Osteoblast (primary cell): ENCODE data around the gene ZDHHC11B. TPM values are rescaled to one million over a fixed set of nuclear protein-coding genes. Genes with fewer than 3 reads are reported as not detected.
"Not testable (repeated sequence)": the region's sequence is repeated elsewhere in the genome, so short reads cannot be mapped to it uniquely, and the experiment has no call there.

Experiments used
- DNase-seq: peaks from one replicate; pipeline ENCODE4 v3.0.0; 2011; ENCODE audit warnings: low spot score, mixed read lengths; ENCODE audit not compliant: insufficient read length; ENCODE audit errors: missing footprints
- H2AFZ ChIP-seq: 2 replicates; pipeline ENCODE4 v1.6.0; 2011; ENCODE audit warnings: mild to moderate bottlenecking, low read length
- H3K27ac ChIP-seq: 2 replicates; pipeline ENCODE4 v1.5.1; 2011; ENCODE audit warnings: mild to moderate bottlenecking, low read depth, low read length, moderate library complexity
- H3K27me3 ChIP-seq: 2 replicates; pipeline ENCODE4 v1.6.0; 2012; ENCODE audit warnings: mild to moderate bottlenecking, control low read depth, inconsistent platforms, low read length, moderate library complexity; ENCODE audit not compliant: insufficient read depth
- H3K36me3 ChIP-seq: 2 replicates; pipeline ENCODE4 v1.5.1; 2011; ENCODE audit warnings: mild to moderate bottlenecking, low read length, control low read depth, moderate library complexity; ENCODE audit not compliant: insufficient read depth
- H3K4me1 ChIP-seq: 2 replicates; pipeline ENCODE4 v1.5.1; 2011; ENCODE audit warnings: mild to moderate bottlenecking, low read length, control low read depth, moderate library complexity; ENCODE audit not compliant: insufficient read depth
- H3K4me2 ChIP-seq: 2 replicates; pipeline ENCODE4 v1.6.0; 2011; ENCODE audit warnings: mild to moderate bottlenecking, low read length; ENCODE audit not compliant: insufficient read depth
- H3K4me3 ChIP-seq: fragments of 200-600 bp; sonication (generic); 3 replicates; pipeline ENCODE4 v1.5.1; 2012; ENCODE audit warnings: mild to moderate bottlenecking, low read length, inconsistent platforms; ENCODE audit not compliant: insufficient read depth
- H3K79me2 ChIP-seq: 2 replicates; pipeline ENCODE4 v1.6.0; 2012; ENCODE audit warnings: mild to moderate bottlenecking, low read length, control low read depth, inconsistent platforms; ENCODE audit not compliant: insufficient read depth
- H3K9me3 ChIP-seq: 2 replicates; pipeline ENCODE4 v1.5.1; 2011; ENCODE audit warnings: low read depth, low read length, control low read depth
- H4K20me1 ChIP-seq: 2 replicates; pipeline ENCODE4 v1.6.0; 2012; ENCODE audit warnings: mild to moderate bottlenecking, low read length, control low read depth; ENCODE audit not compliant: insufficient read depth
- CTCF ChIP-seq: IDR thresholded peaks from 2 replicates; pipeline ENCODE4 v1.5.1; 2011; ENCODE audit warnings: mild to moderate bottlenecking, low read depth, low read length, moderate library complexity; ENCODE audit errors: extremely low read depth
- total RNA-seq: library from RNA; depleted of rRNA; stranded (reverse); fragments of >200 nt; gene quantifications from 2 replicates; pipeline ENCODE4 v1.2.3, GENCODE V29; 2012

ZDHHC11B gene
- total RNA-seq, 1 donor, result not detected

- H3K27ac ChIP-seq, result no peak overlapping the region
- no peaks in the 10 kb centered on the region for H3K9me3 ChIP-seq
- no peaks in the 10 kb centered on the region for H4K20me1 ChIP-seq
- H3K79me2 ChIP-seq, result no peaks in the 10 kb centered on the region
- no peaks in the 10 kb centered on the region for H3K4me1 ChIP-seq
- no peaks in the 10 kb centered on the region for H3K27me3 ChIP-seq
- no peak for TF ChIP-seq CTCF
- DNase-seq, result peak; percentile 77
- H2AFZ ChIP-seq, result no peak overlapping the region
- H3K36me3 ChIP-seq, result no peaks in the 10 kb centered on the region
- H3K4me3 ChIP-seq, result no peak overlapping the region
- no peak overlapping the region for H3K4me2 ChIP-seq
These were observed 26.4 kb downstream of the ZDHHC11B start for GRCh38 chr5:757931-758697.

DNA sequence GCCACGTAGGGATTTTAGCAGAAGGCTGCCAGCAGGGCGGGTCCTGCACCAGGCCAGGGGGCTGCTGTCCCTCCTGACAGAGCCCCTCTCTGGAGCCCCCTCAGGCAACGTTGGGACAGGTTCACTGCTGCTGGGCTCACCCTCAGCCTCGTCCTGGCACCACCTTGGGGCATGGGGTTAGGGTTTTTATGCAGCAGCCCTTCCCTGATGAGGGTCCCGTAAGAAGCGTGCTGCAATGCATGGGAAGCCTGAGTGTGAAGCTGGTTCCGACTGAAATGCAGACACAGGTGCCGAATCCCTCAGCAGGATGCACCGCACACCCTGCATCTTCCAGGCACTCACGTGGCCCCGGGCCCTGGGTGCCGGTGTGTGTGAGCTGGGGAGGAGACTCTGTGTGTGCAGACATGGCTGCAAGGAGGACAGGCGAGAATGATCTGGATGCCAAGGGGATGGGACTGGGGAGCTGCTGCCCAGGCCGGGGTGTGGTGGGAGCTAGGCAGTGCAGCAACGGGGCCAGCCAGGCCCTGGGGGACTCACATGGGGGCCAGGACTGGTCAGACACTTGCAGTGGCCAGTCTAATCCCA is 27.1 kb downstream of the ZDHHC11B start:
- no peaks in the 10 kb centered on the region for H3K27me3 ChIP-seq
- H3K79me2 ChIP-seq, result no peaks in the 10 kb centered on the region
- H3K4me3 ChIP-seq, result no peak overlapping the region
- H2AFZ ChIP-seq, result no peak overlapping the region
- no peaks in the 10 kb centered on the region for H3K4me1 ChIP-seq
- no peak overlapping the region for H3K27ac ChIP-seq
- no peak overlapping the region for H3K4me2 ChIP-seq
- no peaks in the 10 kb centered on the region for H4K20me1 ChIP-seq
- peak; percentile 52 for DNase-seq
- H3K36me3 ChIP-seq, result no peaks in the 10 kb centered on the region
- no peak for TF ChIP-seq CTCF
- H3K9me3 ChIP-seq, result no peaks in the 10 kb centered on the region

- no peak overlapping the region for H2AFZ ChIP-seq
- no peak overlapping the region for H3K4me2 ChIP-seq
- no peak for DNase-seq
- H3K4me1 ChIP-seq, result no peaks in the 10 kb centered on the region
- H3K27me3 ChIP-seq, result no peaks in the 10 kb centered on the region
- no peaks in the 10 kb centered on the region for H4K20me1 ChIP-seq
- H3K36me3 ChIP-seq, result no peaks in the 10 kb centered on the region
- TF ChIP-seq CTCF, result no peak
- H3K27ac ChIP-seq, result no peak overlapping the region
- no peaks in the 10 kb centered on the region for H3K9me3 ChIP-seq
- no peaks in the 10 kb centered on the region for H3K79me2 ChIP-seq
- H3K4me3 ChIP-seq, result no peak overlapping the region
These were observed 27.6 kb downstream of the ZDHHC11B start for GRCh38 chr5:756865-757345.

- H3K27ac ChIP-seq, result no peak overlapping the region
- TF ChIP-seq CTCF, result no peak
These were observed 28.4 kb downstream of the ZDHHC11B start for GRCh38 chr5:756171-756570.

DNA sequence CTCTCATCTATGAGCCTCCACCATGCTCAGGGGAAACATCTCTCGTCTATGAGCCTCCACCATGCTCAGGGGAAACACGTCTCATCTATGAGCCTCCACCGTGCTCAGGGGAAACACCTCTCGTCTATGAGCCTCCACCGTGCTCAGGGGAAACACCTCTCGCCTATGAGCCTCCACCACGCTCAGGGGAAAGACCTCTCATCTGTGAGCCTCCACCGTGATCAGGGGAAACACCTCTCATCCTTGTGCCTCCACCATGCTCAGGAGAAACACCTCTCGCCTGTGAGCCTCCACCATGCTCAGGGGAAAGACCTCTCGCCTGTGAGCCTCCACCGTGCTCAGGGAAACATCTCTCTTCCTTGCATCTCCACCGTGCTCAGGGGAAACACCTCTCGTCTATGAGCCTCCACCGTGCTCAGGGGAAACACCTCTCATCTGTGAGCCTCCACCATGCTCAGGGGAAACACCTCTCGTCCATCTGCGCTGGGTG is 30.3 kb downstream of the ZDHHC11B start:
- not testable (repeated sequence) for H3K4me1 ChIP-seq, H3K36me3 ChIP-seq, H4K20me1 ChIP-seq, DNase-seq, H3K27me3 ChIP-seq, H3K4me2 ChIP-seq, H3K27ac ChIP-seq, H2AFZ ChIP-seq, H3K9me3 ChIP-seq, H3K4me3 ChIP-seq, H3K79me2 ChIP-seq

More at GRCh38 chr5:756171-756570, 28.4 kb downstream of the ZDHHC11B start:
- H4K20me1 ChIP-seq, result no peaks in the 10 kb centered on the region
- H2AFZ ChIP-seq, result no peak overlapping the region
- no peak for DNase-seq
- no peak overlapping the region for H3K4me3 ChIP-seq
- H3K4me1 ChIP-seq, result no peaks in the 10 kb centered on the region
- H3K4me2 ChIP-seq, result no peak overlapping the region
- no peaks in the 10 kb centered on the region for H3K9me3 ChIP-seq
- no peaks in the 10 kb centered on the region for H3K36me3 ChIP-seq
- H3K79me2 ChIP-seq, result no peaks in the 10 kb centered on the region
- H3K27me3 ChIP-seq, result no peaks in the 10 kb centered on the region

DNA sequence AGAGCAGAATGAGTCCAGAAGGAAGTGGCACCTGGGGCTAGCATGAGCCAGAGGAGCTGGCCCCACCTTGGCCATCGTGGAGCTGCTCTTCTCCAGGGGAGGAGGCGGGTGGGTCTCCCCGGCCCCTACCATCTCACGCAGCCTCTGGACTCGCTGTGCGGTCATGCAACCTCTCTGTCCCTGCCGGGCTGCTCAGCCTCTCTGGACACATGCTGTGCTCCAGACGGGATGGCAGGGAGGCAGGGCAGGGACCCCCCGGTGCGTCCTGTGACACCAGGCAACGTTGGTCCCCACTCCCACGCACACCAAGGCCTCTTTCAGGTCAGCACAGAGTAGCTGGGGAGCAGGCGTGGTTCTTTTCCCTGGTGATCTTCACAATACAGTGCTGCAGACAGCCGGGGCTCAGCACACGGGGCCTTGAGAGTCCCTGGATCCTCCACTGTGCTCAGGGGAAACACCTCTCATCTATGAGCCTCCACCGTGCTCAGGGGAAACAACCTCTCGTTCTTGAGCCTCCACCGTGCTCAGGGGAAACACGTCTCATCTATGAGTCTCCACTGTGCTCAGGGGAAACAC is 30.9 kb downstream of the ZDHHC11B start:
- H3K79me2 ChIP-seq, H3K27ac ChIP-seq, H3K27me3 ChIP-seq, DNase-seq, H3K4me1 ChIP-seq, H3K36me3 ChIP-seq, H3K4me2 ChIP-seq, H3K9me3 ChIP-seq, H3K4me3 ChIP-seq, H4K20me1 ChIP-seq, H2AFZ ChIP-seq: not testable (repeated sequence)
